ENCODE data around the gene SERGEF. TPM values are rescaled to one million over a fixed set of nuclear protein-coding genes. Genes with fewer than 3 reads are reported as not detected.

The SERGEF gene
- total and polyA plus RNA-seq, 4 donors: 44.7 to 51.0 (median 46.2) TPM

- Histone ChIP-seq H3K27ac (ENCODE audit: low read depth, low read length) (no peak overlapping the region), H3K4me1 (ENCODE audit: control insufficient read depth, insufficient read depth, low read length) (peaks cover 45% of the 10 kb centered on the region), H3K27me3 (ENCODE audit: control insufficient read depth, insufficient read depth, low read length) (no peaks in the 10 kb centered on the region), H3K4me3 (ENCODE audit: low read depth, low read length) (no peak overlapping the region), H3K36me3 (ENCODE audit: control insufficient read depth, insufficient read depth, low read length) (peaks cover 32% of the 10 kb centered on the region), H3K9me3 (ENCODE audit: control insufficient read depth, insufficient read depth, low read length) (no peaks in the 10 kb centered on the region)
- WGBS (ENCODE audit: insufficient coverage): 86% methylated on average over 2 of the region's 2 CpGs
- no peak for DNase-seq (ENCODE audit: low read depth in 4 of 6, low spot score in 6 of 6)
Measured at GRCh38 chr11:17767914-17768313, 244.9 kb downstream of the SERGEF start.

- no peak overlapping the region for H3K27ac ChIP-seq (ENCODE audit: low read depth, low read length)
- peaks cover 45% of the 10 kb centered on the region for H3K4me1 ChIP-seq (ENCODE audit: control insufficient read depth, insufficient read depth, low read length)
- H3K9me3 ChIP-seq (ENCODE audit: control insufficient read depth, insufficient read depth, low read length): no peaks in the 10 kb centered on the region
- peaks cover 30% of the 10 kb centered on the region for H3K36me3 ChIP-seq (ENCODE audit: control insufficient read depth, insufficient read depth, low read length)
- 95% methylated on average over 5 of the region's 7 CpGs for WGBS (ENCODE audit: insufficient coverage)
- DNase-seq (ENCODE audit: low read depth in 4 of 6, low spot score in 6 of 6): no peak
- H3K4me3 ChIP-seq (ENCODE audit: low read depth, low read length): no peak overlapping the region
- H3K27me3 ChIP-seq (ENCODE audit: control insufficient read depth, insufficient read depth, low read length): no peaks in the 10 kb centered on the region
Measured at GRCh38 chr11:17767301-17767885, 245.5 kb downstream of the SERGEF start.

GRCh38 chr11:17766590-17766989 is 246.3 kb downstream of the SERGEF start:
- H3K9me3 ChIP-seq (ENCODE audit: control insufficient read depth, insufficient read depth, low read length): no peaks in the 10 kb centered on the region
- peaks cover 28% of the 10 kb centered on the region for H3K36me3 ChIP-seq (ENCODE audit: control insufficient read depth, insufficient read depth, low read length)
- 90% methylated on average over 2 of the region's 5 CpGs for WGBS (ENCODE audit: insufficient coverage)
- no peak for DNase-seq (ENCODE audit: low read depth in 4 of 6, low spot score in 6 of 6)
- peaks cover 45% of the 10 kb centered on the region for H3K4me1 ChIP-seq (ENCODE audit: control insufficient read depth, insufficient read depth, low read length)
- H3K27ac ChIP-seq (ENCODE audit: low read depth, low read length): no peak overlapping the region
- no peak overlapping the region for H3K4me3 ChIP-seq (ENCODE audit: low read depth, low read length)
- H3K27me3 ChIP-seq (ENCODE audit: control insufficient read depth, insufficient read depth, low read length): no peaks in the 10 kb centered on the region

GRCh38 chr11:17766073-17766359 is 246.8 kb downstream of the SERGEF start:
- DNase-seq (ENCODE audit: low read depth in 4 of 6, low spot score in 6 of 6): peak in 2 of 6 donors; percentile 33 to 37
- Histone ChIP-seq H3K4me1 (ENCODE audit: control insufficient read depth, insufficient read depth, low read length) (peaks cover 45% of the 10 kb centered on the region), H3K9me3 (ENCODE audit: control insufficient read depth, insufficient read depth, low read length) (no peaks in the 10 kb centered on the region), H3K27ac (ENCODE audit: low read depth, low read length) (no peak overlapping the region), H3K27me3 (ENCODE audit: control insufficient read depth, insufficient read depth, low read length) (no peaks in the 10 kb centered on the region), H3K36me3 (ENCODE audit: control insufficient read depth, insufficient read depth, low read length) (peaks cover 28% of the 10 kb centered on the region), H3K4me3 (ENCODE audit: low read depth, low read length) (no peak overlapping the region)
- 71% methylated on average over 8 of the region's 8 CpGs for WGBS (ENCODE audit: insufficient coverage)

GRCh38 chr11:17765356-17766072 is 247.3 kb downstream of the SERGEF start:
- H3K4me3 ChIP-seq (ENCODE audit: low read depth, low read length): no peak overlapping the region
- H3K27ac ChIP-seq (ENCODE audit: low read depth, low read length): no peak overlapping the region
- H3K27me3 ChIP-seq (ENCODE audit: control insufficient read depth, insufficient read depth, low read length): no peaks in the 10 kb centered on the region
- H3K36me3 ChIP-seq (ENCODE audit: control insufficient read depth, insufficient read depth, low read length): peaks cover 31% of the 10 kb centered on the region
- WGBS (ENCODE audit: insufficient coverage): 25% methylated on average over 12 of the region's 13 CpGs
- H3K4me1 ChIP-seq (ENCODE audit: control insufficient read depth, insufficient read depth, low read length): peaks cover 45% of the 10 kb centered on the region
- DNase-seq (ENCODE audit: low read depth in 4 of 6, low spot score in 6 of 6): peak; percentile 47 to 97 (median 70)
- H3K9me3 ChIP-seq (ENCODE audit: control insufficient read depth, insufficient read depth, low read length): no peaks in the 10 kb centered on the region

GRCh38 chr11:17764446-17765218 is 248.2 kb downstream of the SERGEF start:
- Histone ChIP-seq H3K36me3 (ENCODE audit: control insufficient read depth, insufficient read depth, low read length) (peaks cover 33% of the 10 kb centered on the region), H3K4me3 (ENCODE audit: low read depth, low read length) (no peak overlapping the region), H3K9me3 (ENCODE audit: control insufficient read depth, insufficient read depth, low read length) (no peaks in the 10 kb centered on the region), H3K4me1 (ENCODE audit: control insufficient read depth, insufficient read depth, low read length) (peaks cover 40% of the 10 kb centered on the region), H3K27me3 (ENCODE audit: control insufficient read depth, insufficient read depth, low read length) (no peaks in the 10 kb centered on the region), H3K27ac (ENCODE audit: low read depth, low read length) (no peak overlapping the region)
- peak in 1 of 6 donors; percentile 30 for DNase-seq (ENCODE audit: low read depth in 4 of 6, low spot score in 6 of 6)
- WGBS (ENCODE audit: insufficient coverage): 20% methylated on average over 19 of the region's 19 CpGs

GRCh38 chr11:17763703-17764102 is 249.1 kb downstream of the SERGEF start:
- Histone ChIP-seq H3K9me3 (ENCODE audit: control insufficient read depth, insufficient read depth, low read length) (peaks cover 5% of the 10 kb centered on the region), H3K4me1 (ENCODE audit: control insufficient read depth, insufficient read depth, low read length) (peaks cover 36% of the 10 kb centered on the region), H3K27me3 (ENCODE audit: control insufficient read depth, insufficient read depth, low read length) (no peaks in the 10 kb centered on the region), H3K27ac (ENCODE audit: low read depth, low read length) (no peak overlapping the region), H3K4me3 (ENCODE audit: low read depth, low read length) (no peak overlapping the region), H3K36me3 (ENCODE audit: control insufficient read depth, insufficient read depth, low read length) (peaks cover 33% of the 10 kb centered on the region)
- WGBS (ENCODE audit: insufficient coverage): 58% methylated on average over 3 of the region's 3 CpGs
- no peak for DNase-seq (ENCODE audit: low read depth in 4 of 6, low spot score in 6 of 6)

GRCh38 chr11:17763244-17763643 is 249.6 kb downstream of the SERGEF start:
- 85% methylated on average over 6 of the region's 7 CpGs for WGBS (ENCODE audit: insufficient coverage)

GRCh38 chr11:17762309-17762974 is 250.4 kb downstream of the SERGEF start:
- 93% methylated on average over 17 of the region's 17 CpGs for WGBS (ENCODE audit: insufficient coverage)
- Histone ChIP-seq H3K4me3 (ENCODE audit: low read depth, low read length) (no peak overlapping the region), H3K4me1 (ENCODE audit: control insufficient read depth, insufficient read depth, low read length) (peaks cover 24% of the 10 kb centered on the region), H3K9me3 (ENCODE audit: control insufficient read depth, insufficient read depth, low read length) (peaks cover 5% of the 10 kb centered on the region), H3K36me3 (ENCODE audit: control insufficient read depth, insufficient read depth, low read length) (peaks cover 33% of the 10 kb centered on the region), H3K27me3 (ENCODE audit: control insufficient read depth, insufficient read depth, low read length) (no peaks in the 10 kb centered on the region), H3K27ac (ENCODE audit: low read depth, low read length) (no peak overlapping the region)
- no peak for DNase-seq (ENCODE audit: low read depth in 4 of 6, low spot score in 6 of 6)

More at GRCh38 chr11:17763244-17763643, 249.6 kb downstream of the SERGEF start:
- Histone ChIP-seq H3K9me3 (ENCODE audit: control insufficient read depth, insufficient read depth, low read length) (peaks cover 5% of the 10 kb centered on the region), H3K36me3 (ENCODE audit: control insufficient read depth, insufficient read depth, low read length) (peaks cover 33% of the 10 kb centered on the region), H3K27ac (ENCODE audit: low read depth, low read length) (no peak overlapping the region), H3K4me3 (ENCODE audit: low read depth, low read length) (no peak overlapping the region), H3K27me3 (ENCODE audit: control insufficient read depth, insufficient read depth, low read length) (no peaks in the 10 kb centered on the region), H3K4me1 (ENCODE audit: control insufficient read depth, insufficient read depth, low read length) (peaks cover 32% of the 10 kb centered on the region)
- DNase-seq (ENCODE audit: low read depth in 4 of 6, low spot score in 6 of 6): no peak

Data from spinal cord (tissue), 10 donors.